HG02623 (cell line): Measurements from ENCODE around the gene KCTD3.

Source experiments
- ATAC-seq: cut with Tn5 transposase; IDR thresholded peaks from one replicate; pipeline ENCODE4 v1.9.1; 2021; ENCODE audit warnings: moderate library complexity; ENCODE audit not compliant: unreplicated experiment

The KCTD3 gene

DNA sequence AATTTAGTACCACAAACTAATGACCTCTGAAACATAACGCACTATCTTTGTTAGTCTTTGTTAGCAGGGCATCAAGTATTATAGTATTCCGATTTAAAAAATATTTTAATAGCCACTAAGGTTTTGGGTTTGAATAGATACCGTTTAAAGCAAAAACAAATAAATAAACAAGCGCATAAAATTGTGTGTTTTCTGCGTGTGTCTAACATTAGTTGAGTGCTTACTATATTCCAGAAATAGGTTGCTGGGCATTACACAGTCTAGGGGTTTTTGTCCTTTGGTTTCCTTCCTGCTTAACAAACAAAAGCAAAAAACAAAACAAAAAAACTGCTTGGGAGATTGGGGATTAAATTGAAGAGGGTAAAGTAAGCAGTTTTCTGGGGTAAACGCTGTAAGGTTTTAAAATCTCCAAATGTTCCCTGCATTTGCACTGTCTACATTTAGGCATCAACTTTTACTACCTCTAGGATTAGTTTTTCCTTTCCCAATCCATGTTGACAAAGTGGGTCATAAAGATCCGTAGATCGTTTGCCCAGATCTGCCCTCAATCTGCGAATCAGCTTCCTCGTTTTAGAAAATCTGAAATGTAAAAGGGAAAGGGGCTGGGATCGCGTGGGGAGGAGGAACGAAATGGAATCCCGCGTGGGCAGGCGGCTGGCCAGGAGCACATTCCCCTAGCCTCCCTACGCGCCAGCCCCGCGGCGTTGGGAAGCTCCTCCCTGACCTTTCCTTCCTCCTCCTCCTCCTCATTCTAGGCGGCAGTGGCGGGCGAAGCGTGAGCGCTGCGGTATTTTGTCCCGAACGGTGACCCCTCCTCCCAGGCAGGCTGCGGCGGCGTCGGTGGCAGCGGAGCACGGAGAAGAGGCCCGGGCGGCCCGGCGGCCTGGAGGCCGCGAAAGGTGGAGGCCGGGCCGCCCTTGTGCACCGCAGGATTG is at the start of gene KCTD3:
Gene KCTD3, plus strand, starts transcription at position 749 of the 935 bp plus-strand sequence. CDS start 382 bp downstream, outside the sequence.
- peak; percentile 63 for ATAC-seq

DNA sequence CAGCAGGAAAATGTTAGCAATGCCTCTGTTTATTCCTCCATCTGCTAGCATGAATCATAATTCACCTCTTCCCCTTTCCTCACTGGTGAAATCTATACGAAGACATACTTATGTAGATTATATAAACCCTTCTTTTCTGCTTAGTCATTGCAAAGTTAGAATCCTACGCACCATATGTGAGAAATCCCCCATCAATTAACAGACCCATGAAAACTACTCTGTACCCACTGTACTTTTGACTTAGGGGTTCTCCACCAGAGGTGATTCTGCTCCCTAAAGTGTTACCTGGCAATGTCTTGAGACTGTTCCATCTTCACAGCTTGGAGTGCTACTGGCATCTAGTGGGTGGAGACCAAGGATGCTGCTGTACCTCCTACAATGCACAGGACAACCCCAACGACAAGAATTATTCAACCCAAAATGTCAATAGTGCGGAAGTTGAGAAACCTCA is 49.6 kb upstream of the KCTD3 start:
- no peak for ATAC-seq

DNA sequence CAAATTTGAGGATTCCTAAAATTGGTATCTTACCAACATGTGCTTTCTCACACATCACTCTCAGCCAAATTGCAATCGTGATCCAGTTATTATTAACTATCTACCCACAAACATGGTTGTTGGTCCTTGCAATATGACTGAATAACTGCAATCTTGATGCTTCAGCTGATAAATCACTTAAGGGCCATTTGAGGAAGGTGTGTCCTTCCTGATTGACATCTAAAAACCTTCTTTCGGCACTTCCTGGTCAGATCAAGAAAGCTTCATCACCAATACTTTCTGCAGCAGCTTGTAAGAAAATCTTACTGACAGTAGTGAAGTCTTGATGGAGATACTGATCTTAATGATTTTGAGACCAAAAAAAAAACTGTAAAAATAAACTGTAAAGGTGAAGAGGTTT is 48.5 kb upstream of the KCTD3 start:
- ATAC-seq: no peak

DNA sequence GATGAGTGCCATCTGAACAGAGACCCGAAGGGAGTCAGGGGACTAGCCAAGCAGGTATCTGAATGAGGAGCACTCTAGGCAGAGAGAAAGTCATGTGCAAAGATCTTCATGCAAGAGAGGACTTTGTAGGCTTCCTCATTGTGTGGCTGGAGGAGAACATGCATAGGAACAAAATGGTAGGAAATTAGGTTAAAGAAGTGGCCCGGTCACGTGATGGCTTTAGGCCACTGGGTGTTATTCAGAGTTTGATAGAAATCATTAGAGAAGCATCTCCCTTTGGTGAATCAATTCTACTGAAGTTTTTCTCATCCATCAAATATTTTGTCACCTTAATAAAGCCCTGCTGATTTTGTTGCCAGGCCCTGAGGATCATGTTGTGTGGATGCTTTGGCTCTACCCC is 45.8 kb upstream of the KCTD3 start:
- ATAC-seq: no peak

DNA sequence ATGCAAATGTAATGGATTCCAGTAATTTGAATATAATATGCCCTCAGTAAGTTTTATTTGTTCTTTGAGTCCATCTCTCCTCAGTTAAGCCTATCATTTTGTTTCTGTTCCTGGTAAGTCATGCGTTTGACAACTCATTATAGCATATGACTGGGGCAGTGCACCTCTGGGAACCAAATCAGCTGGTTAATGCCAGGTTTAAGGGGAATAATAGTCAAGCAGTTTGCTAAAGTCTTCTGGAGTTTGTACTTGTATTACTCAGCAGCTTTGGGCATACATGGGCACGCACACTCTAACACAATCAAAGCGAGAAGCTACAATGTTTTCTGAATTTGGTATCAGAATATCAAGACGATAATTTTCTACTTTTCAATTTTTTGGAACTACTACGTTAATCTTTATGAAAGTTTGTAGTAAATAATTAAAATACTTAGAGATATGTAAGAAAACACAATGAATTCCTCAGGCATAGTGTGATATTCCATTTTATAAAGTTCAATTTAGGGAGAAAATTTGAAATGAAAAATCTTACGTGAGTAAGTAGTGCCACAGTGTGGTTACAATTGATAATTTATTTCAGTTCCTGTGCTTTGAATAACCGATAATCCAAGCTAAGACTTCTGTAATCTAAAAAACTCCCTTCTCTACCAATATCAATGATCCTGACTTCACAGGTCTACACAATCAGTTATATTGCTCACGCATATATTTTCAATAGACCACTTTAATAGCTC is 43.8 kb upstream of the KCTD3 start:
- no peak for ATAC-seq

DNA sequence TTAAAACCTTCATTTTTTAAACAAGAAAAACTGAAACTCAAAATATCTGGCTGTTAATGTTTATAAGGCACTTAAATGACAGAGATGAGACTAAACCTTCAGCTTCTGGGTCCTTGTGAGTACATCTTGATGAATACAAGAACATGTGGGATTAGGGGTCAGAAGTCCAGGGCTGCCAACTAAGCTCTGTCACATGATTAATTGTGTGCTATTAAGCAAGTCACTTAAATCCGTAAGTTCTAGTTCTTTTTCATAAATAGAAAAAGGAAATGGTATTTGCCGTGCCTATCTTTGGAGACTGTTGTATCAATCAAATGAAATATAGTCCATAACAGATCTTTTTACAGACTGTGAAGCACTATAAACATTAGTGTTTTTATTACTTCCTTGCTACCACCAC is 43.2 kb upstream of the KCTD3 start:
- no peak for ATAC-seq

DNA sequence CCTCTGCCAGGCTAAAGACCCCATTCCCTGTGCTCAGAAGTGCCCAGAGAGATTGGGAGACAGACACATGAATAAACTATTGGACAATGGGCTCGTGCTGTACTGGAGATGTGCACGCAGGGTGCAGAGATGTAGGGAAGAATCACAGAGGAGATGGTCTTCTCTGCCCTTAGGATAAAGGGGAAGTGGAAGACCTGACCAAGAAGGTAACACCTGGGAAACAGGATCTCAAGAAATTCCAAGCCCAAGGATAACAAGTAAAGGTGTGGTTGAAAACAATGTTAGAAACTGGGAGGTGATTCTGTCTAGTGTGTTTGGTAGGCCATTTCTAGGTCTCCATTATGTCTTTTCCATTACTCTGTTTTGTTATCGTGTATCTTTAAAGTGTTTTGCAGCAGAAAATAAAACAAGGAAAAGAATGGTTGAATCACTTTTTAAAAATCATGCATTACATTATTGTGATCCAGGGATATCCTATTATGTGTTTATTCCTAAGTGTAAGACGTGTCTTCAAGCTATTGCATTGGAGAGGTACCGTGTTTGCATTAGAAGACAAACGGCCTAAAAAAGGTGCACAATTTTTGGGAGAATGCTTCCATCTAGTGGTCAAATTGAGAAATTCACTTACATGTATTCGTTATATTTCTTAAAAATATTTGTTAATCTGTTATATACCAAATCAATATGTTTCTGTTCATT is 40.8 kb upstream of the KCTD3 start:
- ATAC-seq: peak; percentile 60

DNA sequence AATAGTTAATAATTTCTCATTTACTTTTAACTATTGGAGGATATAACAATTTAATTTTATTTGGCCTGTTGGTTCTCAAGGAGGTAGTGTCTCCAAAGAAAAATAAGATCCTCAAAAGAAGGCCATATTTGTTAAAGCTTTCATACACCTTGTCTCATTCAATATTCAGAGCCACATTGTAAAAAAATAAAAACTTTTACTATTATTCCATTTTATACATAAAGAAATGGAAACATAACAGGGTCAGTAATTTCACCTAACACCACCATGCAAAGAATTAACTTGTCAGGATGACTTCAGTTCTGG is 40.3 kb upstream of the KCTD3 start:
- no peak for ATAC-seq

DNA sequence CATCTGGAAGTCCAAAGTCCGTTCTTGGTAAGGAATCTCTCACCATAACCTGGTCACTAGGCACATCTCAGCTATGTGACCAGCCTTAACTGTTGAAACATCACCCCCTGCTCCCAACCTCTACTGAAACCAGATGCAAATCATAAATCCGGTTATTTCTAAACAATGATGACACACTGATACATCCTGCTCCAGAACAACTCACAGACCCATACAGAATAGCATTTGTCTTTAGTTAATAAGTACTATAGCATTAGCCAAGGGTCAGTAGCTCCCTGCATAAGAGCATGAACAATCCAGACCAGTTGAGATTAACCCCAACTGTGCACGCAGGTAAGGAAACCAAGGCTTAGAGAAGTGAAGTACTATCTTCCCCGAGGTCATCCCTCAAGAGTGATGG is 38.0 kb upstream of the KCTD3 start:
- no peak for ATAC-seq

DNA sequence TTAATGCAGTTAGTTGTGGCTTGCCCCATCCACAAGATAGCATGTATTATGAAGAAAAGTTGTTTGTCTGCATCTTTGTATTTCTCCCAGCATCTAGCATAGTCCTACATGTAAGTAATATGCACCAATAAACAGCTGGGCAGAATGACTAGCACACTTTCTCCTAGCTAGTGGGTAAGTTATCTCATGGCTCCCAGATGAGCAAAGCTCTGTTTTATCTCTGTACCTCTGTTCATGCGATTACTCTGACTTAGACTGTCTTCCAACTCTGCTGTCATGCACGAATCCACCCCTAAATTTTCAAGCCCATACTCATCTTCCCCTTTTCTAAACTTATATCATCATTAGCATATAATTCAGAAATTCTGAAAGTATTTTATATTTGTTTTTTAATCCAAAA is 37.5 kb upstream of the KCTD3 start:
- ATAC-seq: no peak

DNA sequence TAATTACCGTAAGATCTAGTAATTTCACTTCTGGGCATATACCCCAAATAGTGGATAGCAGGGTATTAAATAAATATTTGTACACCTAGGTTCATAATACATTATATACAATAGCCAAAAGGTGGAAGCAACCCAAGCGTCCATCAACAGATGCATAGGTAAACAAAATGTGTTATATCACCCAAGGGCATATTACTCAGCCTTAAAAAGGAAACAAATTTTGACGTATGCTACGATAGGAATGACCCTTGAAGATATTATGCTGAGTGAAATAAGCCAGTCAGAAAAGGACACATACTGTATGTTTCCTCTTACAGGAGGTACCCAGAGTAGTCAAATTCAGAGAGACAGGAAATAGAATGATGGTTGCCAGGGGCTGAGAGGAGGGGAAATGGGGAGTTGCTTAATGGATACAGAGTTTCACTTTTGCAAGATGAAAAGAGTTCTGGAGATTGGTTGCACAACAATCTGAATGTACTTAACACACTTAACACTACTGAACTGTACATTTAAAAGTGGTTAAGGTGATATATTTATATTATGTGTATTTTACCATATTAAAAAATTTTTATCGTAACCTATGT is 36.6 kb upstream of the KCTD3 start:
- no peak for ATAC-seq

DNA sequence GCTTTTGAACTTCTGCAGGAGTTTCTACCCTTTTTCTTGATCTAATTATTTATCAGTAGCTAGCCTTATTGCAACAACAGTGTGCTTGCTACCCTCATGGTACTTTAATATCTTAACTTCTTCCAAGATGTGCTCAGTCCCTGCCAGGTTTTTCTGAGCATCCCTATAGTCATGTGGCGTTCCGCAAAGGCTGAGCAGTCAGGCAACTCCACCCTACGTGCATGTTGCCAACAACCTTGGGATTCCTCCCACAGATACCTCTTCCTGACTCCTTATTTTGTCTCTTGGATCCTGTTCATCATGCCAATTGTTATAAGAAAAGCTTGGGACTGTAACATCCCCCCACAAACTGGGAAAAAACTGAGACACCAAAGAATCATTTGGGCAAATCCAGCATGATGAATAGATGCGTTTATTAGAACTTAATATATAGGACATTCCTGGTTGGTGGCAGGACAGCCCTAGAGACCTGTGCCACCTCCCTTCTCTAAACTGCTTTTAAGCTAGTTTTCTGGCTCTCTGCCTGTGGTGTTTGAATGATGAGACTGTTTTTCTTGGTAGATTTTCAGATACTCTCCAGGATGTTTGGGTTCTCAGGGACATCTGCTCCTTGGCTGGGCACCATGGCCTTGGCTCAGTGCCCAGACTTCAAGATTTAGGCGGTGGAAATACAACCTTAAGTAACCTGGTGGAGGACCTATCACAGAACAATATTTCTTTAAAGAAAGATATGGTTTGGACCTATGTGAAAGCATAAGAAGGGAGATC is 27.1 kb upstream of the KCTD3 start:
- ATAC-seq: no peak

DNA sequence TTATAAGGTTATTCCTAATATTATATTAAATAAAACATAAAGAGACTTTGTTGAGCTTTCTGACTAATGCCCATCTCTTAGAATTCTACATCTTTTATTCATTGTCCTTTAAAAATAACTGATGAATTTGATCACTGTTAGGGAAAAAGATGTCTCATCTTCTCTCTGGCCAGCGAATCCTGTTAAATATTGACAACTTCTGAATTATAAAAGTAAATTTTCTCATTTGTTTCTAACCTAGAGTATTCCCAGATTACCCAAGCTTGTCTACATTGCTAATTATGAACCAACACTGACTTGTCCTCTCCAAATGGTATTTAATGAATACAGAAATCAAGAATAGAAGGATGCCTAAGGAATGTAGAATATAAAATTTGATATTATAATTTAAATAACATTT is 24.8 kb upstream of the KCTD3 start:
- no peak for ATAC-seq

DNA sequence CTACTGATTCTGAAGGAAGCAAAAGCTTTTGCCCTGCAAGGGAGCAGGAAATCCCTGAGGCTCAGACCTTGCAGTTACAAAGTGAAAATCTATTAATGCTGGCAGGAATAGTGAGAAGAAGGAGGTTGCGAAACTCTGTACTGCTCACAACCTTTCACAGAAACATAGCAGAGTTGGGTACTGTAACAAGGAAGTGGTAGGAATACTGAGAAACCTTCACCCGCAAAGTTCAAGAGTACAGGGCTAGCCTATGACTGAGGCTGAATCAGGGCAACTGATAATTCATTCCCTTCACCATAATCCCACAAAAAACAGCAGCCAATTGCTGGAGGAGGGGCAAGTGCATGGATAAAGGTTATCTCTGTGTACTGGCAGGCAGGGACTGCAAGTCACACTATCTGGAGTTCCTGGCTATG is 23.9 kb upstream of the KCTD3 start:
- ATAC-seq: peak; percentile 92

DNA sequence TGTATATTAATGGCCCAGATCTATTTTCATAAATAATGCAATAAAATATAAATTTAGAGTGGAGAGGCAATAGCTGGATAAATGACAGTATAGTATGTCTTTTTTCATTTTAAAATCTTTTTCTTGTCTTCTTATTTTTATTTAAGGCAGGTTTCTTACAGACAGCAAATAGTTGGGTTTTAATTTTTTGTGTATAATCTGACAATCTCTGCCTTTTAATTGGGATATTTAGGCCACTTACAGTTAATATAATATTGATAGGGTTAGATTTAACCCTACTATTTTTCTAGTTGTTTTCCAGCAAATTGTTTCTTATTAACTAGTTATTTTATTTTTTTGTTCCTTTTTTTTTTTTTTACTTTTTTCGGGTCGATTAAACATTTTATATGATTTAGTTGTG is 23.3 kb upstream of the KCTD3 start:
- no peak for ATAC-seq

DNA sequence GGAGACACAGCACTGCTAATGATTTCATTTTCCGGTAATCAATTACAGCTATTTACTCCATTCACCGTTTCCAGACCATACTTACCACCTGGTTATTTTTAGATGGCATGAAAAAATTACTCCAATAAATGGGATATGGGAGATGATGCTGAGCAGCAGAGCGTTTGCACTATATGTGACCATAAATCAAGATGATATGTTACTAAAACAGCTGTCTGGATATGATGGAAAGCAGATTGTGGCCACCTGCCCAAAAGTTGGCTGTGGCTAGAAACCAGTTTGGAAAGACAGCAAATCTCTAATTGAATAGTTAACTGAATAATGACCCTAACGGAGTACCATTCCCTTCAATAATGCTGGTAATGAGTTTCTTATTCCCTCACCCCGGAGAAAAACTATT is 22.5 kb upstream of the KCTD3 start:
- ATAC-seq: no peak

DNA sequence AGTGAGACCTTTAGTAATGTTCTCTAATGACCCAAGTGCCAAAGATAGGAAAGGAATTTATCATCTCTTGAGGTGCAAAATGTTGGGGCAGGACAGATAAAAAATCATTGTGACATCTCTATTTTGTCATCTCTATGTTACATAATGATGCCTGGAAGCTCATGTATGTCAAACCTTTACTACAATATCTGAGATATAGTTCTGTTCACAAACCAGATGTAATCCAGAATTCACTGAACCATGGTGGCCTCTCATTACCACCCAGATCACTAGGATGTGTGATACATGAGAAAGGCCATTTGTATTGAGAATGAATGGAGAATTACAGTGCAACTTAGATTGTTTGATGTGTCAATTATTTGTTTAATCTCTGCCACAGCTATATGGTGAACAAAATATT is 22.0 kb upstream of the KCTD3 start:
- ATAC-seq: no peak

DNA sequence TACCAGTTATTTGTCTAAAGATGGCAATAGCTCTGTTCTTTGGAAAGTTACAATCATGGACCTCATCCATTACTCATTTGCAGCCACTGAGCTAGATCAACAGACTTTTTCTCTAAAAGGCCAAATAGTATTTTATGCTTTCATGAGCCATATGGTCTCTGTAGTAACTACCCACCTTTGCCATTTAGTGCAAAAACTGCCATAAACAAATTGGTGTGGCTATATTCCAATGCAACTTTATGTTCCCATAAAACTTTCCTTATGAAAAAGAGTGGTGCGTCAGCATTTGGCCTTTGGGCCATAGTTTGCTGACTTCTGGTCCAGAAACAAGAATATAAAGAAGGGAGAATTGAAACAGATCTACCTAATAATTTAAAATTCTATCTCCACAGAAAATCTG is 20.1 kb upstream of the KCTD3 start:
- ATAC-seq: no peak

DNA sequence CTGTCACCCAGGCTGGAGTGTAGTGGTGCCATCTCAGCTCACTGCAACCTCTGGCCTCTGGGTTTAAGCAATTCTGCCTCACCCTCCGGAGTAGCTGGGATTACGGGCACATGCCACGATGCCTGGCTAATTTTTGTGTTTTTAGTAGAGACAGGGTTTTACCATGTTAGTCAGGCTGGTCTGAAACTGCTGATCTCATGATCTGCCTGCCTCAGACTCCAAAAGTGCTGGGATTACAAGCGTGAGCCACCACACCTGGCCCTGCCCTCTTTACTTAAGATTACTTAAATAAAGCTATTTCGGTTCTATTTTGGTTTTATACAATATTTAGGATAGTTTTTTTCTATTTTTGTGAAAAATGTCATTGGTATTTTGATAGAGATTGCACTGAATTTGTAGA is 15.3 kb upstream of the KCTD3 start:
- no peak for ATAC-seq

DNA sequence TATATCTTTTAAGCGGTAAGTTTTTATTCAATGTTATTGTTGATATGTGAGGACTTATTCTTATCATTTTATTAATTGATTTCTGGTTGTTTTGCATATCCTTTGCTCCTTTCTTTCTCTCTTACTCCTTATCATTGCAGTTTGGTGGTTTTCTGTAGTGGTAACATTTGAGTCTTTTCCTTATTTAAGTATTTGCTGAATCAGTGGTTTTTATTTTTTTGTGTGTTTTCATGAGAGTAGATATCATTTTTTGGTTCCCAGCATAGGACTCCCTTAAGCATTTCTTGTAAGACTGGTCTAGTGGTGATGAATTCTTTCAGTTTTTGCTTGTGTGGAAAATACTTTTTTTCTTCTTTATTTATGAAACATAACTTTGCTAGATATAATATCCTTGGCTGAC is 12.2 kb upstream of the KCTD3 start:
- no peak for ATAC-seq

DNA sequence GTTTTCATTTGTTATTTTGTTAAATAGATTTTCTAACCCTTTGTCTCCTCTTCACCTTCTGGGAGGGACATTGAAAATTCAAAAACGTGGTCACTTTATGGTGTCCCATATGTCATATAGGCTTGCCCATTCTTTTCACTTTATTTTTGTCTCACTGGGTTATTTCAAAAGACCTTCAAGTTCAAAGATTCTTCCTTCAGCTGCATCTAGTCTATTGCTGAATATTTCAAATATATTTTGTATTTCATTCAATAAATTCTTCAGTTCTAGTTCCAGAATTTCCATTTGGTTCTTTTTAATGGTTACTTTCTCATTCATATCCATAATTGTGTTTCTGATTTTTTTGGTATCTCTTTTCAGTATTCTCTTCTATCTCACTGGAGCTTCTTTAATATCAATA is 11.6 kb upstream of the KCTD3 start:
- no peak for ATAC-seq
